Heart right ventricle (tissue), 16 donors: ENCODE measurements around the gene PRKACA. TPM values are rescaled to one million over a fixed set of nuclear protein-coding genes. Genes with fewer than 3 reads are reported as not detected.

Experiments used
- ATAC-seq, 8 donors: fragments of 200-7000 bp; cut with Tn5 transposase; one replicate each; pipeline ENCODE4 v1.9.1; 2020; ENCODE audit warnings: mild to moderate bottlenecking in 8 of 8, moderate library complexity in 8 of 8, moderate number of reproducible peaks in 1 of 8
- DNase-seq, 2 donors: peaks; one replicate each; pipeline ENCODE4 v3.0.0-alpha.2; 2020
- H3K27ac ChIP-seq, 10 donors: fragments of 200-600 bp; sonication (generic) in 2 of 10; one replicate each; pipeline versions ENCODE4 v1.5.0 to v1.8.0; 2020 to 2022; ENCODE audit warnings: mild to moderate bottlenecking in 3 of 10
- H3K27me3 ChIP-seq, 7 donors: fragments of 200-600 bp; one replicate each; pipeline ENCODE4 v1.8.0; 2021 to 2022; ENCODE audit warnings: mild to moderate bottlenecking in 2 of 7
- H3K36me3 ChIP-seq, 9 donors: fragments of 200-600 bp; sonication (generic) in 1 of 9; one replicate each; pipeline versions ENCODE4 v1.5.0 to v1.8.0; 2020 to 2022; ENCODE audit warnings: mild to moderate bottlenecking in 2 of 9
- H3K4me1 ChIP-seq, 9 donors: fragments of 200-600 bp; sonication (generic) in 1 of 9; one replicate each; pipeline versions ENCODE4 v1.5.0 to v1.8.0; 2020 to 2022; ENCODE audit warnings: mild to moderate bottlenecking in 4 of 9
- H3K4me3 ChIP-seq, 10 donors: fragments of 200-600 bp; sonication (generic) in 2 of 10; one replicate each; pipeline versions ENCODE4 v1.5.0 to v1.8.0; 2020 to 2022; ENCODE audit warnings: mild to moderate bottlenecking in 7 of 10, moderate library complexity in 2 of 10
- H3K9me3 ChIP-seq, 11 donors: fragments of 200-600 bp in 10 of 11; sonication (generic) in 2 of 11; one replicate each; pipeline versions ENCODE4 v1.5.0 to v1.8.0; 2013 to 2022; ENCODE audit warnings: mild to moderate bottlenecking in 2 of 11, control low read depth in 1 of 11, moderate library complexity in 1 of 11
- WGBS, 2 donors: extraction: QIAGEN DNeasy Blood & Tissue Kit; methylation state at CpG; one replicate each; pipeline ENCODE4 v1.1.7; 2013; ENCODE audit warnings: inconsistent platforms in 1 of 2; 5-methylcytosine and 5-hydroxymethylcytosine counted together
- intact Hi-C, 10 donors: fragments of 100-400 bp; cut with DNase I; formaldehyde crosslinking; loops; one replicate each; pipeline versions ENCODE4 v1.11.1 to v1.14.2; 2022
- polyA plus RNA-seq, 2 donors: library from polyadenylated mRNA; stranded (reverse); fragments of 200-250 nt; gene quantifications; one replicate each; pipeline ENCODE4 v1.2.3, GENCODE V29; 2013
- total RNA-seq, 10 donors: library from RNA; stranded (reverse); fragmentation: NEBNext Ultra II Directional in 3 of 10; extraction: Animal tissue kit (Norgen Biotek cat#: 25700) in 3 of 10; gene quantifications; one replicate each; pipeline versions ENCODE4 v1.2.1 to v1.2.4, GENCODE V29; 2021 to 2023
- TF ChIP-seq, protein P1 (sequence below), 9 donors: fragments of 200-600 bp; sonication (generic) in 2 of 9; IDR thresholded peaks; one replicate each; pipeline versions ENCODE4 v1.5.0 to v1.8.0; 2021 to 2022; ENCODE audit warnings: antibody characterized with exemption in 9 of 9, mild to moderate bottlenecking in 5 of 9, moderate library complexity in 1 of 9
- donor health status: Arrhythmogenic right ventricular cardiomyopathy.
- donor health status: ischemic (EF 13 %, LVEDD 7.1; RV severe dilation, severe dysfunction).
- donor health status: healthy with polysubstance abuse.
- donor health status: DM: no; HTN: yes; CAD: no.
- donor health status: DM: no; HTN: no; CAD: no.
- donor health status: ischemic (EF 25% LVEDD 6.9; RV normal size, moderate dysfunction).
- donor health status: ischemic (EF 25% LVEDD 5.7; RV mildly dilated, moderate dysfunction).
- donor health status: healthy.
- donor health status: DM: yes; HTN: yes; CAD: no.
- donor health status: Ischemic cardiomyopathy.
- donor health status: ischemic (EF 35%, LVEDD 5.7; RV mildly dilated, moderate dysfunction).
- donor health status: nonischemic (EF 11% LVEDD 7.7; RV severe dilation, severe dysfunction).
- donor health status: DM: yes; HTN: yes; CAD: no.
- donor health status: PGD.
- donor health status: ischemic (EF 29% LVEDD 5.4; RV normal size, mild dysfunction).
- donor health status: nonischemic (EF 23%, LVEDD 6.1; RV moderate dilation, normal function).

Gene PRKACA
- total and polyA plus RNA-seq, 12 donors = 196 to 691 (median 508) TPM

DNA sequence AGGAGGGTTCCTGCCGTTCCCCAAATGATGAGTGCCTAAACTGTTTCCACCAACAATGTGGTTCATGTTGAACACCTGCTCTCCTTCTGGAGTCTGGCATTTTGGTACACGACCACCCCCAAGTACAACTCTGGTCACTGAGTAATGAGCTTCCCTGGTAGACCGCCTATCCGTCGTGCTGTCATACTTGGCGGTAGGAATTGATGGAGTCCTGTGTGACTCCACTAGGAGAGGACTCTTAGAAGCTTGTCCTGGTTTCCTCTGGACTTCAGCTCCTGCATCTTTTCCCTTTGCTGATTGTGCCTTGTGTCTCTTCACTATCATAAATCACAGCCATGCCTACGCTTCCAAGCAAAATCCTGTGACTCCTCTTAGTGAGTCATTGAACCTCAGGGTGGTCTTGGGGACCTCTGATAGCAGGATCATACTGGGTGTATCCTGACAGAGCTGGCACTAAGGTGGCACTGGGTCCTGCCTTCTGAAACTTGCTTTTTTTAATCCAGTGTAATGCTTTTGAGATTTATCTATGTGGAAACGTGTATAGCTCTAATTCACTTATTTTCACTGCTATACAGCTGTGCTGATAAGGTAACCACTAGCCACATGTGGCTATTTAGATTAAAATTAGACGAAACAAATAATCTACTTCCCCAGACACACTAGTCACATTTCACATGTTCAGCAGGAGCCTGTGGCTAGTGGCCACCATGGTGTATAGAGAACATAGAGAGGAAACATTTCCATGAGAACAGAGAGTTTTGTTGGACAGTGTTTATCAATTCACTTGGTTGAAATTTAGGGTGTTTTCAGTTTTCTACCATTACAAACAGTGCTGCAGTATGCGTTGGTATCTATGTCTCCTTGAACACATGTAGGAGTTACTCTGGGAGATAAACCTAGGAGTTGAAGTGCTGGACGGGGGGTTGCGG lies 25.0 kb upstream of the PRKACA start:
- Histone ChIP-seq H3K27me3 (no peaks in the 10 kb centered on the region), H3K9me3 (no peaks in the 10 kb centered on the region), H3K4me1 (peaks cover 2 to 42% (median 23%) of the 10 kb centered on the region in 9 donors), H3K36me3 (no peaks in the 10 kb centered on the region), H3K27ac (no peak overlapping the region), H3K4me3 (no peak overlapping the region)
- intact Hi-C loops = loop anchor here in 6 of 10 donors (10.0 kb wide), 5 partner anchors 62 to 342 kb away; partner anchors contain the start of genes DDX39A (in 2 of the 6) and ADGRL1 (in 1 of the 6)
- TF ChIP-seq, protein P1, sequence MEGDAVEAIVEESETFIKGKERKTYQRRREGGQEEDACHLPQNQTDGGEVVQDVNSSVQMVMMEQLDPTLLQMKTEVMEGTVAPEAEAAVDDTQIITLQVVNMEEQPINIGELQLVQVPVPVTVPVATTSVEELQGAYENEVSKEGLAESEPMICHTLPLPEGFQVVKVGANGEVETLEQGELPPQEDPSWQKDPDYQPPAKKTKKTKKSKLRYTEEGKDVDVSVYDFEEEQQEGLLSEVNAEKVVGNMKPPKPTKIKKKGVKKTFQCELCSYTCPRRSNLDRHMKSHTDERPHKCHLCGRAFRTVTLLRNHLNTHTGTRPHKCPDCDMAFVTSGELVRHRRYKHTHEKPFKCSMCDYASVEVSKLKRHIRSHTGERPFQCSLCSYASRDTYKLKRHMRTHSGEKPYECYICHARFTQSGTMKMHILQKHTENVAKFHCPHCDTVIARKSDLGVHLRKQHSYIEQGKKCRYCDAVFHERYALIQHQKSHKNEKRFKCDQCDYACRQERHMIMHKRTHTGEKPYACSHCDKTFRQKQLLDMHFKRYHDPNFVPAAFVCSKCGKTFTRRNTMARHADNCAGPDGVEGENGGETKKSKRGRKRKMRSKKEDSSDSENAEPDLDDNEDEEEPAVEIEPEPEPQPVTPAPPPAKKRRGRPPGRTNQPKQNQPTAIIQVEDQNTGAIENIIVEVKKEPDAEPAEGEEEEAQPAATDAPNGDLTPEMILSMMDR (IDR thresholded peaks at IDR 0.05) = no peak
- 85% methylated on average over 12 of the region's 12 CpGs for WGBS, 2 donors
- no peak for DNase-seq
- ATAC-seq = no peak

DNA sequence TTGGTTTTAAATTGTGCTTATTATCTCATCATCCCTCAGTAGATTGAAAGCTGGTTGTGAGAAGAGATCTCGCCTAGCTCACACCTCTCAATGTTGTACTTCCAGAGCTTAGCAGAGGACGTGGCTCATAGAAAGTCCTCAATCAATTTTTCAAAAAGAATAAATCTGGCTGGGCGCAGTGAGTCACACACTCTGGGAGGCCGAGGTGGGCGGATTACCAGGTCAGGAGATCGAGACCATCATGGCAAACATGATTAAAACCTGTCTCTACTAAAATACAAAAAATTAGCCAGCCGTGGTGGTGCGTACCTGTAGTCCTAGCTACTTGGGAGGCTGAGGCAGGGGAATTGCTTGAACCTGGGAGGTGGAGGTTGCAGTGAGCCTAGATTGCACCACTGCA lies 23.5 kb upstream of the PRKACA start:
- no peaks in the 10 kb centered on the region for H3K9me3 ChIP-seq
- H3K4me3 ChIP-seq = no peak overlapping the region
- no peaks in the 10 kb centered on the region for H3K36me3 ChIP-seq
- no peaks in the 10 kb centered on the region for H3K27me3 ChIP-seq
- H3K4me1 ChIP-seq = peaks cover 3 to 39% (median 27%) of the 10 kb centered on the region in 9 donors
- WGBS, 2 donors = 96 to 97% methylated on average over 8 of the region's 8 CpGs
- ATAC-seq (no peak), DNase-seq (no peak)
- H3K27ac ChIP-seq = no peak overlapping the region
- intact Hi-C loops = loop anchor here in 6 of 10 donors (10.0 kb wide), 5 partner anchors 64 to 344 kb away; partner anchors contain the start of genes DDX39A (in 2 of the 6) and ADGRL1 (in 1 of the 6)
- TF ChIP-seq, protein P1 (IDR thresholded peaks at IDR 0.05) = no peak

DNA sequence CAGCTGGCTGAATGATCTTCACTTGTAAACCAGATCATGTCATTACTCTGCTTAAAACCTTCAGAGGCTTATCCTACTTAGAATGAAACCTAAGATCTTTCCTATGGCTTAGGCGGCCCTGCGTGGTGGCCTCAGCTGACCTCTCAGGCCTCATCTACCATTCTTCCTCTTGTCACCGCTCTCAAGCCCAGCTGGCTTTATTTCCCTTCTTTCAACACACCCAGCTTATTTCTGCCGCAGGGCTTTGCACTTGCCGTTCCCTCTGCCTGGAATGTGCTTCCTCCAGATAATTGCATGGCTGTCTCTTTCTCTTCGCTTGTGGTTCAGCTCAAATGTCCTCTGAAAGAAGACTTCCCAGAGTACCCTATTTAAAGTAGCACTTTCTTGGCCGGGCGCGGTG lies 22.4 kb upstream of the PRKACA start:
- H3K9me3 ChIP-seq = no peaks in the 10 kb centered on the region
- intact Hi-C loops = loop anchor here in 9 of 10 donors (2.0 to 10.0 kb wide), 13 partner anchors 48 to 345 kb away; partner anchors contain the start of genes MISP3 (in 3 of the 9), DDX39A (in 2 of the 9), ADGRL1 (in 1 of the 9) and C19orf67 (in 1 of the 9)
- peak overlapping the region in 7 of 10 donors; percentile 26 to 96 (median 92) for H3K27ac ChIP-seq
- no peak overlapping the region for H3K4me3 ChIP-seq
- TF ChIP-seq, protein P1 (IDR thresholded peaks at IDR 0.05) = no peak
- peaks cover 3 to 45% (median 32%) of the 10 kb centered on the region in 9 donors for H3K4me1 ChIP-seq
- no peaks in the 10 kb centered on the region for H3K27me3 ChIP-seq
- H3K36me3 ChIP-seq = no peaks in the 10 kb centered on the region
- no peak for ATAC-seq
- WGBS, 2 donors = 36 to 43% methylated on average over 9 of the region's 9 CpGs
- DNase-seq = no peak

DNA sequence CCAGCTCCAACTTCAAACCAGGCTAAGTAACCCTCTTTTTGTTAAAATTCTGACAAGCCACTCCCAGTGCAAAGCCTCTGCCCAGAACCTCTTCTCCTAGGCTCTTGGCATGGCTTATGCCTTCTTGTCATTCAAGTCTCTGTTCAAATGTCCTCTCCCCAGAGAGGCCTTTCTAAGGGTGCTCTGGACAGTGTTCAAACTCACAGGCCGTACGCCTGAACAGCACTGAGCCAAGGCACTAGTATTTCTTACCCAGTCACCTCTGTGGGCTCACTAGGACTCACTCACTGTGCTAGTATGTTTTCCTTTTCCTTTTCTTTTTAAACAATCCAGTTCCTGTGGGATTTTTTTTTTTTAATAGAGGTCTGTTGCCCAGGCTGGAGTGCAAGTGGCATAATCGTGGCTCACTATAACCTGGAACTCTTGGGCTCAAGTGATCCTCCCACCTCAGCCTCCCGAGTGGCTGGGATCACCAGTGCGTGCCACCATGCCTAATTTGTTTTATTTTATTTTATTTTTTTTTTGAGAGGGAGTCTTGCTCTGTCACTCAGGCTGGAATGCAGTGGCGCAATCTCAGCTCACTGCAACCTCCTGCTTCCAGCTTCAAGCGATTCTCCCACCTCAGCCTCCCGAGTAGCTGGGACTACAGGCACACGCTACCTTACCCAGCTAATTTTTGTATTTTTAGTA lies 21.2 kb upstream of the PRKACA start:
- intact Hi-C loops = loop anchor here in 7 of 10 donors (2.0 to 10.0 kb wide), 8 partner anchors 46 to 336 kb away; partner anchors contain the start of genes MISP3 (in 3 of the 7), C19orf67 (in 1 of the 7), PTGER1 (in 1 of the 7) and SAMD1 (in 1 of the 7)
- no peak overlapping the region for H3K4me3 ChIP-seq
- H3K9me3 ChIP-seq = no peaks in the 10 kb centered on the region
- TF ChIP-seq, protein P1 (IDR thresholded peaks at IDR 0.05) = no peak
- DNase-seq (no peak), ATAC-seq (peak in 1 of 8 donors; percentile 12)
- H3K4me1 ChIP-seq = peaks cover 3 to 49% (median 32%) of the 10 kb centered on the region in 9 donors
- peak overlapping the region; percentile 7 to 97 (median 92) for H3K27ac ChIP-seq
- 67 to 73% methylated on average over 9 of the region's 9 CpGs for WGBS, 2 donors
- H3K27me3 ChIP-seq = no peaks in the 10 kb centered on the region
- no peaks in the 10 kb centered on the region for H3K36me3 ChIP-seq
